Fibroblast of upper back skin (primary cell): ENCODE results near the gene AGFG2.

ENCODE experiments used
- DNase-seq: peaks from one replicate; pipeline ENCODE4 v3.0.0-alpha.2; 2013

Gene AGFG2

GRCh38 chr7:100573691-100574361 lies 34.8 kb downstream of the AGFG2 start, which contains the start of gene SAP25:
TSS of gene SAP25 (minus strand) at chr7:100573900. CDS start at chr7:100573742, 158 bp downstream.
- DNase-seq = no peak

- DNase-seq = no peak
Observed at GRCh38 chr7:100574362-100575205, 35.6 kb downstream of the AGFG2 start.

GRCh38 chr7:100575206-100575631 lies 36.2 kb downstream of the AGFG2 start:
- DNase-seq = no peak

- DNase-seq = no peak
Observed at GRCh38 chr7:100575746-100576383, 36.9 kb downstream of the AGFG2 start.

GRCh38 chr7:100576384-100576993 lies 37.5 kb downstream of the AGFG2 start:
- no peak for DNase-seq

GRCh38 chr7:100577103-100577502 lies 38.1 kb downstream of the AGFG2 start:
- DNase-seq = no peak

GRCh38 chr7:100577507-100577906 lies 38.5 kb downstream of the AGFG2 start:
- no peak for DNase-seq

GRCh38 chr7:100578246-100579183 lies 39.5 kb downstream of the AGFG2 start:
- DNase-seq = no peak

- DNase-seq = no peak
Observed at GRCh38 chr7:100580466-100581283, 41.7 kb downstream of the AGFG2 start.

- DNase-seq = no peak
Observed at GRCh38 chr7:100582041-100582579, 43.1 kb downstream of the AGFG2 start.

GRCh38 chr7:100582650-100583049 lies 43.6 kb downstream of the AGFG2 start:
- no peak for DNase-seq

- DNase-seq = peak; percentile 22
Observed at GRCh38 chr7:100583132-100584053, 44.4 kb downstream of the AGFG2 start.

GRCh38 chr7:100584054-100584682 lies 45.2 kb downstream of the AGFG2 start:
- no peak for DNase-seq

- DNase-seq = peak; percentile 55
Observed at GRCh38 chr7:100584683-100585510, 45.9 kb downstream of the AGFG2 start.

- no peak for DNase-seq
Observed at GRCh38 chr7:100585511-100586265, 46.7 kb downstream of the AGFG2 start, which contains the start of gene LRCH4. TSS of gene LRCH4 (minus strand) at chr7:100586129. CDS start at chr7:100586100, 29 bp downstream.

- DNase-seq = peak; percentile 100
Observed at GRCh38 chr7:100586266-100587025, 47.4 kb downstream of the AGFG2 start, which contains the start of gene FBXO24. TSS of gene FBXO24 (plus strand) at chr7:100586328. CDS start at chr7:100586626, 298 bp downstream.
